HuH-7.5 (cell line): ENCODE measurements around the gene KASH5.
"Not testable (repeated sequence)": the region's sequence is repeated elsewhere in the genome, so short reads cannot be mapped to it uniquely, and the experiment has no call there.

Source experiments
- DNase-seq: peaks from one replicate; pipeline ENCODE4 v3.0.0; 2011; ENCODE audit warnings: low spot score

Gene KASH5

GRCh38 chr19:49461130-49461529 is 73.1 kb downstream of the KASH5 start:
- not testable (repeated sequence) for DNase-seq

DNA sequence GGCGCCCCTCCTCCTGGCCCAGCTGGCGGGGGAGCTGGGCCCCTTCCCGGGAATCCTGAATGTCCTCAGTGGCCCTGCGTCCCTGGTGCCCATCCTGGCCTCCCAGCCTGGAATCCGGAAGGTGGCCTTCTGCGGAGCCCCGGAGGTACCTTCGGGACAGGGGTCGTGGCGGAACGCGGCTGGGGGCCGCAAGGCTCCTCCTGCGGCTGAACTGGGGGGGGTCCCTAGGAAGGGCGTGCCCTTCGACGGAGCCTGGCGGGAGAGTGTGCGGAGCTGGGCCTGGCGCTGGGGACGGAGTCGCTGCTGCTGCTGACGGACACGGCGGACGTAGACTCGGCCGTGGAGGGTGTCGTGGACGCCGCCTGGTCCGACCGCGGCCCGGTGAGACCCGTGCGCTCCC is 73.6 kb downstream of the KASH5 start:
- DNase-seq: no peak

- no peak for DNase-seq
Observed at GRCh38 chr19:49462492-49462891, 74.4 kb downstream of the KASH5 start.

DNA sequence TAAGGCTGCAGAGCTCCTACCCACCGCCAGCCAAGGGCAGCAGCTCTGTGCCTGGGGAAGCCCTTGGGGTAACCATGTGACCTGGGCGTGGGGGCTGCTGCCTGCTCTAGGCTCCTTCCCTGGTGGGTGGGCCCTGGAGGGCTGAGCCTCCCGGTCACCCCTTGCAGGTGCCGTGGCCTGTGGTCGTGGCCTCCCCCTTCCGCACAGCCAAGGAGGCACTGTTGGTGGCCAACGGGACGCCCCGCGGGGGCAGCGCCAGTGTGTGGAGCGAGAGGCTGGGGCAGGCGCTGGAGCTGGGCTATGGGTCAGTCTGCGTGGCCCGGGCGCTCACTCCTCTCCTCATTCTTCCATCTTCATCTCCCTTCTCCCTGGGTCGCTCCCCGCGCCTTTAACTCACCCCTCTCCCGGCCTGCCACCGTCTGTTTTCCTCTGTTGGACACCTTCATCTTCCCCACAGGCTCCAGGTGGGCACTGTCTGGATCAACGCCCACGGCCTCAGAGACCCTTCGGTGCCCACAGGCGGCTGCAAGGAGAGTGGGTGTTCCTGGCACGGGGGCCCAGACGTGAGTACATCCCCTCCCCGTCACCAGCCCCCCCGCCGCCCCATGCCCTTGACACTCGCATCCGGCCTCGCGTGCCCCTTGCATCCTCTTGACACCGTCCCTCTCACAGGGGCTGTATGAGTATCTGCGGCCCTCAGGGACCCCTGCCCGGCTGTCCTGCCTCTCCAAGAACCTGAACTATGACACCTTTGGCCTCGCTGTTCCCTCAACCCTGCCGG is 76.1 kb downstream of the KASH5 start:
- DNase-seq: no peak

DNA sequence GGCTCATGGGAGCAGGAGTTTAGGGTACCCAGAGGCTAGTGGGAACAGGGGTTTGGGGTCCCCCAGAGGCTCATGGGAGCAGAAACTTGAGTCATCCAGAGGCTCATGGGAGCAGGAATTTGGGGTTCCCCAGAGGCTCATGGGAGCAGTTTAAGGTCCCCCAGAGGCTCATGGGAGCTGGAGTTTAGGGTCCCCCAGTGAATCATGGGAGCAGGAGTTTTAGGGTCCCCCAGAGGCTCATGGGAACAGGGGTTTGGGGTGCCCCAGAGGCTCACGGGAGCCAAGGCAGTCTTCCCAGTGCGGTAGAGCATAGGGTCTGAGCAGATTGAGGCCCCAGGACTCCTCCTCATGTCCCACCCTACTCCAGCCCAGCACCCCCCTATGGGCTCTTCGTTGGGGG is 77.3 kb downstream of the KASH5 start:
- DNase-seq: no peak
